KMS-11 (cell line): ENCODE results near the gene STX12.

ENCODE experiments used
- H2AFZ ChIP-seq: fragments of 200-600 bp; sonication (generic); 2 replicates; pipeline ENCODE4 v1.6.1; 2016; ENCODE audit warnings: antibody characterized with exemption, mixed run types, low read depth
- H3K27ac ChIP-seq: fragments of 200-600 bp; sonication (generic); 2 replicates; pipeline ENCODE4 v1.6.1; 2016; ENCODE audit warnings: mild to moderate bottlenecking, mixed run types
- H3K27me3 ChIP-seq: fragments of 200-600 bp; sonication (generic); 2 replicates; pipeline ENCODE4 v1.6.1; 2017; ENCODE audit warnings: mild to moderate bottlenecking, low read depth, mixed run types, moderate library complexity; ENCODE audit not compliant: insufficient read depth
- H3K36me3 ChIP-seq: fragments of 200-600 bp; sonication (generic); 2 replicates; pipeline ENCODE4 v1.6.1; 2017; ENCODE audit warnings: mild to moderate bottlenecking, mixed run types; ENCODE audit not compliant: insufficient read depth
- H3K4me1 ChIP-seq: fragments of 200-600 bp; sonication (generic); 2 replicates; pipeline ENCODE4 v1.6.1; 2016; ENCODE audit warnings: mild to moderate bottlenecking, low read depth, mixed run types; ENCODE audit not compliant: poor library complexity, severe bottlenecking
- H3K4me2 ChIP-seq: fragments of 200-600 bp; sonication (generic); 2 replicates; pipeline ENCODE4 v1.7.0; 2016; ENCODE audit warnings: mild to moderate bottlenecking, mixed run types
- H3K4me3 ChIP-seq: fragments of 200-600 bp; sonication (generic); IDR thresholded peaks from 2 replicates; pipeline ENCODE4 v1.6.1; 2017; ENCODE audit warnings: low read depth, low read length, mixed read lengths; ENCODE audit not compliant: insufficient read depth
- H3K79me2 ChIP-seq: fragments of 200-600 bp; sonication (generic); 2 replicates; pipeline ENCODE4 v1.6.1; 2016; ENCODE audit warnings: low read depth, mixed run types; ENCODE audit not compliant: insufficient read depth
- H3K9ac ChIP-seq: fragments of 200-600 bp; sonication (generic); 2 replicates; pipeline ENCODE4 v1.6.1; 2016; ENCODE audit warnings: mild to moderate bottlenecking, mixed run types
- H4K20me1 ChIP-seq: fragments of 200-600 bp; sonication (generic); 2 replicates; pipeline ENCODE4 v1.6.1; 2016; ENCODE audit warnings: mild to moderate bottlenecking, mixed run types; ENCODE audit not compliant: insufficient read depth
- TF ChIP-seq, protein P1 (sequence below): fragments of 200-600 bp; sonication (generic); conservative IDR thresholded peaks from 2 replicates; pipeline ENCODE4 v1.6.1; 2017; ENCODE audit warnings: low read depth, mild to moderate bottlenecking, antibody characterized with exemption, low read length, moderate library complexity, mixed read lengths

STX12 gene

DNA sequence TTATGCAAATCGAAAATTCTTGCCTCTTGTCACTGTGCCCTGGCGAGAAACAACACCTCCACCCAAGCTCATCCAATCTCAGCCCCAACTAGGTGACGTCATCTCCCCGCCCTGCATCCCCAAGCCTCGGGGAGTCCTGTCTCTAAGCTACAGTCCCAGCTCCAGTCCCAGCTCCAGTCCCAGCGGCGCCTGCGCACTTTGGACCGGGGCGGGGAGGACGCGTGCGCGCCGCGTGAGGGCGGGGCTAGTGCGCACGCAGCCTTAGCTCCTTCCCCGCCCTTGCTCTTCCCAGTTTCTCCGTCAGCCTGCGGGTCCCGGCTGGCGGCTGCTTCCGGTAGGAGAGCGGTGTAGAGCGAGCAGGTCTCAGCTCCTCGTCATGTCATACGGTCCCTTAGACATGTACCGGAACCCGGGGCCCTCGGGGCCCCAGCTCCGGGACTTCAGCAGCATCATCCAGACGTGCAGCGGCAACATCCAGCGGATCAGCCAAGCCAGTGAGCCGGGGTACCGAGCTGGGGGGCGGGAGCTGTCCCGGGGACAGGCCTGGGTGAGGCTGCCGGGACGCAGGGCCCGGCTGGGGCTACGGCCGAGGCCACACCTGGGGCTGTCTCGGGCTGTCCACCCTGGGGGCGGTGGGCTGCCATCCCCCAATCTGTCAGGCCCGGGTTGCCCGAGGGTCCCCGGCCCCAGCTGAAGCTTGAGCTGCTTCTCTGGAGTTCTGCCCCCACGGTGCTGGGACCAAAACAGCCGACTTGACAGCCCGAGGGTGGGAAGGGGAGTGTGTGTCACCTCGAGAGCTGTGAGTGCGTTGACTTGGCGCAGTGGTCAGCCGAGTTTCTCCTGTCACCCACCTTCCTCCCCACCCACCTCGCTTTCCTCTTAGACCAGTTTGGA is at the start of gene STX12:
Gene STX12, plus strand, starts transcription at position 288 of the 894 bp plus-strand sequence. Its CDS starts 89 bp downstream, at position 377.
- Histone ChIP-seq H3K4me3 (peak within 1 kb of the TSS; percentile 85), H3K79me2 (peaks cover 28% of the 10 kb centered on the region; the same call in 1 of the 2 replicates)
- TF ChIP-seq, protein P1, sequence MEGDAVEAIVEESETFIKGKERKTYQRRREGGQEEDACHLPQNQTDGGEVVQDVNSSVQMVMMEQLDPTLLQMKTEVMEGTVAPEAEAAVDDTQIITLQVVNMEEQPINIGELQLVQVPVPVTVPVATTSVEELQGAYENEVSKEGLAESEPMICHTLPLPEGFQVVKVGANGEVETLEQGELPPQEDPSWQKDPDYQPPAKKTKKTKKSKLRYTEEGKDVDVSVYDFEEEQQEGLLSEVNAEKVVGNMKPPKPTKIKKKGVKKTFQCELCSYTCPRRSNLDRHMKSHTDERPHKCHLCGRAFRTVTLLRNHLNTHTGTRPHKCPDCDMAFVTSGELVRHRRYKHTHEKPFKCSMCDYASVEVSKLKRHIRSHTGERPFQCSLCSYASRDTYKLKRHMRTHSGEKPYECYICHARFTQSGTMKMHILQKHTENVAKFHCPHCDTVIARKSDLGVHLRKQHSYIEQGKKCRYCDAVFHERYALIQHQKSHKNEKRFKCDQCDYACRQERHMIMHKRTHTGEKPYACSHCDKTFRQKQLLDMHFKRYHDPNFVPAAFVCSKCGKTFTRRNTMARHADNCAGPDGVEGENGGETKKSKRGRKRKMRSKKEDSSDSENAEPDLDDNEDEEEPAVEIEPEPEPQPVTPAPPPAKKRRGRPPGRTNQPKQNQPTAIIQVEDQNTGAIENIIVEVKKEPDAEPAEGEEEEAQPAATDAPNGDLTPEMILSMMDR: no peak

DNA sequence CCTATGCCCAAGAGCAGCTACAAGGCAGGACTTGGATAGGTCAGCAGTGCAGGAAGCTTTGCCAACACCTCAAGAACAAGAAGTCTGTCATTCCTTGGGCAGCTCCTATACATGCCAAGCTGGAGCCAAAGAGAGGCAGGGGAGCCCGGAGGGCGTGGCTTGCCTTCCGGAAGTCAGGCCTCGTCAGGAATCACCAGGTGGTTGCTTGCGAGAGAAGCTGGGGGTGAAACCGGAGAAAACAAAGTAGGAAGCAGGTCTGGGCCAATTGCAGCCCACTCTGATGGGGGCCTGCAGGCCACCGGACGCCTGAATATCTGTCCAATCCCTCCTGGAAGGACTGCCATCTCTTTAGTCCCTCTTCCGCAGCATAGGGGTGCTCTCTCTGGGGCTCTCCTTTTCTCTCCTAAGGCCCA is 48.1 kb upstream of the STX12 start:
- Histone ChIP-seq H4K20me1 (no peaks in the 10 kb centered on the region), H3K4me2 (peak overlapping the region; percentile 84), H3K27me3 (no peaks in the 10 kb centered on the region), H3K27ac (peak overlapping the region; percentile 95), H2AFZ (peak overlapping the region; percentile 84), H3K9ac (peak overlapping the region; percentile 92), H3K79me2 (no peaks in the 10 kb centered on the region), H3K4me1 (peaks cover 20% of the 10 kb centered on the region), H3K4me3 (no peak overlapping the region), H3K36me3 (no peaks in the 10 kb centered on the region)
- TF ChIP-seq, protein P1: no peak

More for the DNA sequence above, at the start of gene STX12:
- Histone ChIP-seq H2AFZ (peak within 1 kb of the TSS; percentile 65), H3K36me3 (no peaks in the 10 kb centered on the region), H3K9ac (peak within 1 kb of the TSS; percentile 67), H3K27me3 (no peaks in the 10 kb centered on the region), H3K27ac (peak within 1 kb of the TSS; percentile 36), H3K4me2 (peak within 1 kb of the TSS; percentile 92), H3K4me1 (peaks cover 16% of the 10 kb centered on the region), H4K20me1 (no peaks in the 10 kb centered on the region)

DNA sequence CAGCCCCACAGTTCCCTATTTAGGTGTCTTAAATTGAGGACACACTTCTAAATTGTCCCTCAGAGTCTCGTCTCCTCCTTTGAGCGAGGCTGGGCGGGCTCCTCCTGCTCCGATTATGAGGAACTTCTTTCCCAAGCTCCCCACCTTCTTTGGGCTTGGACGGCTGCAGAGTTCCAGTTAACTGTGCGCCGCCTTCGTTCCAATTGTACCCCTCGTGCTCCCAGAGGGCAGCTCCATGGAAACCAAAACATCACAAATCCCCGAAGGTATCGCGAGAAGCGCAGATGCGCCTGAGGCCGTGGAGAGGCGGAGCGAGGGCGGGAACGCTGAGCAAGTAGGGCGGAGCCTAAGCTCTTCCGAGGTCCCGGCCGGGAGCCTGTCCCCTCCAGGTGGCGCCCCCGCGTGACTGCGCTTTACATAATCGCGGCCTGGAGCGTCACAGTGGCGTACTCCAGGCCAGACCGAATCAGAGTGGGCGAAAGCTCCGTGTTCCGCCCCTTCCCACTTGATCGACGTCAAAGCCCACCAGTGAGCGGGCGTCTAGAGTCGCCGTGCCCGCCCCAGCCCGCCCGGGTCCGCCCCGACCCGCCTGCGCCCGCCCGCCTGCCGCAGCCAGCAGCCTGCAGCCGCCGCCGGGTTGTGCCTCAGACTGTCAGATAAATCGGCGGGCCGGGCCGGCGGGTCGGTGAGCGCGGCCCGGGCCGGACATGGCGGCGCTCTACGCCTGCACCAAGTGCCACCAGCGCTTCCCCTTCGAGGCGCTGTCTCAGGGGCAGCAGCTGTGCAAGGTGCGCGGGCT is 47.4 kb upstream of the STX12 start, which contains the start of gene FAM76A:
Gene FAM76A, plus strand, starts transcription at position 588 of the 799 bp plus-strand sequence. Its CDS starts 120 bp downstream, at position 708.
- no peaks in the 10 kb centered on the region for H3K36me3 ChIP-seq
- H3K4me1 ChIP-seq: peaks cover 20% of the 10 kb centered on the region
- H3K9ac ChIP-seq: peak within 1 kb of the TSS; percentile 92
- H3K27ac ChIP-seq: peak within 1 kb of the TSS; percentile 95
- no peaks in the 10 kb centered on the region for H3K79me2 ChIP-seq
- H3K4me3 ChIP-seq: peak within 1 kb of the TSS; percentile 58
- peak within 1 kb of the TSS; percentile 99 for H3K4me2 ChIP-seq
- no peaks in the 10 kb centered on the region for H4K20me1 ChIP-seq
- no peaks in the 10 kb centered on the region for H3K27me3 ChIP-seq
- TF ChIP-seq, protein P1: peak; percentile 49
- peak within 1 kb of the TSS; percentile 84 for H2AFZ ChIP-seq

DNA sequence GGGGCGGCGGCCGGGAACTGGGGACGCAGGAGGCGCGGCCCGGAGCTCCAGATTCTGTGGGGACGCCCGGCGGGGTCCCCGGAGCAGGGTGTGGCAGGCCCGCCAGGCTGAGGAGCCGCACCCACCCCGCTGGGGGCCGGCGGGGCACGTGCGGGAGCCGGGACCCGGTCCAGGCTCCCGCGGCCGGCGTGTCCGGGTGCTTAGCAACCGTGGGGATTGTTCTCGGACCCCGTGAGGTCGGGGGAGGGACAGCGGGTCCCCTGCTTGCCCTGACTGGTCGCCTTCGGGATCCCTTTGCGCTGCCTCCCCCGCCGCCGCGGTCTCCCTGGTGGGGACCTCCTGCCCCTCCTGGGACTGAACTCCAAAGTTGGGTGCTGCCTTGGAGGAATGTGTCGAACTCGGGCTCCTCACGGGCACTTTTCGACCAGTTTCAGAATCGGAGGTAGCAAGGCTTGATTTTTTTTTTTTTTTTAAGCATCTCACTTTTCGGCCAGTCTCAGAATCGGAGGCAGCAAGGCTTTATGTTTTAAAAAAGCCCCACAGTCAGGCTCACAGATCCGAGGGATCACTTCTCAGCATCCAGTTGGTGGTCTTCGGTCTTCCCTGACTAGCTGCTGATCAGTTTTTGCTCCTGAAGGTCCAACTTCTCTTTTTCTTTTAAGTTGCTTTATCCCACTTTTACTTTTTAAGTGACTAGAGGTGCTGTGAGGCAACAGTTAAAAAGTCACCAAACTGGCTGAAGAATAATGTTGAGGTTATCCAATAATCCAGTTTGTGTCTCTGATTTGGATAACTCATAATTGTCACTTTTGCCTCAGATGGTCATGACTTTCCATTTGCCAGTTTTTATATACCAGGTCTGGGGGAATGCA is 46.6 kb upstream of the STX12 start:
- Histone ChIP-seq H2AFZ (peak overlapping the region; percentile 79), H3K79me2 (no peaks in the 10 kb centered on the region), H3K4me3 (peak overlapping the region; percentile 58), H3K4me1 (peaks cover 20% of the 10 kb centered on the region), H3K27ac (peak overlapping the region; percentile 95), H3K4me2 (peak overlapping the region; percentile 99), H3K36me3 (no peaks in the 10 kb centered on the region), H4K20me1 (no peaks in the 10 kb centered on the region), H3K27me3 (no peaks in the 10 kb centered on the region), H3K9ac (peak overlapping the region; percentile 84)
- TF ChIP-seq, protein P1: no peak
